PC-3 (cell line): ENCODE data around the gene ORC1. TPM values are rescaled to one million over a fixed set of nuclear protein-coding genes. Genes with fewer than 3 reads are reported as not detected.

Source experiments
- ATAC-seq: fragments of 200-7000 bp; cut with Tn5 transposase; 2 replicates; pipeline ENCODE4 v1.9.1; 2020; ENCODE audit warnings: mild to moderate bottlenecking, moderate library complexity
- Bru-seq: library from RNA; stranded (reverse); fragments of 400-500 nt; gene quantifications from one replicate; lab custom pipeline; 2021; lab: Mats Ljungman, UMichigan
- BruChase-seq, 2 experiments: library from RNA; stranded (reverse); fragments of 400-500 nt; gene quantifications; one replicate each; lab custom pipeline; 2021; lab: Mats Ljungman, UMichigan
- BruUV-seq: library from RNA; stranded (reverse); fragments of 400-500 nt; replicated peaks from 2 replicates; lab custom pipeline; 2021; lab: Mats Ljungman, UMichigan
- CTCF ChIA-PET: fragments of 300-600 bp; sonication (Branson Sonifier 250); formaldehyde crosslinking; loops from one replicate; lab custom pipeline; 2022; ENCODE audit warnings: antibody characterized with exemption; lab: Charles Lee
- POLR2A ChIA-PET: fragments of 300-600 bp; sonication (Branson Sonifier 250); formaldehyde crosslinking; loops from one replicate; lab custom pipeline; 2022; ENCODE audit warnings: antibody characterized with exemption; ENCODE audit not compliant: unreplicated experiment; lab: Charles Lee
- DNase-seq: peaks from one replicate; pipeline ENCODE4 v3.0.0-alpha.2; 2015
- H2AFZ ChIP-seq: fragments of 300-600 bp; sonication (generic); 2 replicates; pipeline ENCODE4 v1.6.0; 2016; ENCODE audit warnings: antibody characterized with exemption, low read length
- H3F3A ChIP-seq: fragments of 300-600 bp; sonication (generic); one replicate; pipeline ENCODE4 v1.6.0; 2017; ENCODE audit warnings: antibody characterized with exemption, low read length, control low read depth, mild to moderate bottlenecking; ENCODE audit not compliant: unreplicated experiment
- H3K27ac ChIP-seq: fragments of 300-600 bp; sonication (generic); 2 replicates; pipeline ENCODE4 v1.5.1; 2016; ENCODE audit warnings: mild to moderate bottlenecking, low read length
- H3K27me3 ChIP-seq: fragments of 300-600 bp; sonication (generic); 2 replicates; pipeline ENCODE4 v1.6.1; 2016; ENCODE audit warnings: low read length, mixed read lengths
- H3K36me3 ChIP-seq: fragments of 300-600 bp; sonication (generic); 2 replicates; pipeline ENCODE4 v1.6.1; 2016; ENCODE audit warnings: low read depth, mixed run types, low read length, mixed read lengths
- H3K4me1 ChIP-seq: fragments of 300-600 bp; sonication (generic); 2 replicates; pipeline ENCODE4 v1.5.1; 2016; ENCODE audit warnings: low read length; ENCODE audit not compliant: insufficient read depth
- H3K4me2 ChIP-seq: fragments of 300-600 bp; sonication (generic); 2 replicates; pipeline ENCODE4 v1.6.0; 2016; ENCODE audit warnings: low read length
- H3K4me3 ChIP-seq: fragments of 300-600 bp; sonication (generic); 2 replicates; pipeline ENCODE4 v1.5.1; 2016; ENCODE audit warnings: mild to moderate bottlenecking, low read length, mixed read lengths
- H3K79me2 ChIP-seq: fragments of 300-600 bp; sonication (generic); 2 replicates; pipeline ENCODE4 v1.6.1; 2017; ENCODE audit warnings: low read length, mixed read lengths
- H3K9ac ChIP-seq: fragments of 300-600 bp; sonication (generic); 2 replicates; pipeline ENCODE4 v1.6.0; 2016; ENCODE audit warnings: mild to moderate bottlenecking, low read length
- H3K9me2 ChIP-seq: fragments of 300-600 bp; sonication (generic); replicated peaks from 2 replicates; pipeline ENCODE4 v1.6.1; 2016; ENCODE audit warnings: mixed run types, low read length, mixed read lengths
- H3K9me3 ChIP-seq: fragments of 300-600 bp; sonication (generic); 2 replicates; pipeline ENCODE4 v1.6.1; 2016; ENCODE audit warnings: low read length, mixed read lengths
- H4K20me1 ChIP-seq: fragments of 300-600 bp; sonication (generic); 2 replicates; pipeline ENCODE4 v1.6.1; 2016; ENCODE audit warnings: low read length, mixed read lengths
- CTCF ChIP-seq: fragments of 300-600 bp; sonication (generic); conservative IDR thresholded peaks from 2 replicates; pipeline ENCODE4 v1.5.1; 2017; ENCODE audit warnings: antibody characterized with exemption, low read depth, mild to moderate bottlenecking, low read length
- EZH2phosphoT487 ChIP-seq: fragments of 300-600 bp; sonication (generic); IDR thresholded peaks from 2 replicates; pipeline ENCODE4 v1.6.1; 2018; ENCODE audit warnings: mild to moderate bottlenecking, antibody characterized with exemption, low read length, borderline replicate concordance
- intact Hi-C: fragments of 100-400 bp; cut with micrococcal nuclease; formaldehyde crosslinking; loops from 2 replicates; pipeline ENCODE4 v1.9.0; 2023
- long read RNA-seq: library from polyadenylated mRNA; unstranded; transcript quantifications from one replicate; pipeline ENCODE4 v2.0.0, GENCODE V29; 2021; ENCODE audit not compliant: unreplicated experiment
- total RNA-seq: library from RNA; depleted of rRNA; stranded (reverse); fragments of >200 nt; gene quantifications from 2 replicates; pipeline ENCODE4 v1.2.3, GENCODE V29; 2014; rRNA removed

ORC1 gene
- total RNA-seq (23.7 and 28.9 TPM in 2 replicates), Bru-seq, nascent RNA (percentile 48 among the genes with signal in this experiment), BruChase-seq, experiment 1, labeled RNA remaining after a 6-hour chase (percentile 64 among the genes with signal in this experiment), BruChase-seq, experiment 2, labeled RNA remaining after a 2-hour chase (percentile 46 among the genes with signal in this experiment)
- long read RNA-seq, partial matches to known transcripts = 1 of 1 reads
- long read RNA-seq, other reads (novel, unspliced or antisense) = 0 of 1 reads

DNA sequence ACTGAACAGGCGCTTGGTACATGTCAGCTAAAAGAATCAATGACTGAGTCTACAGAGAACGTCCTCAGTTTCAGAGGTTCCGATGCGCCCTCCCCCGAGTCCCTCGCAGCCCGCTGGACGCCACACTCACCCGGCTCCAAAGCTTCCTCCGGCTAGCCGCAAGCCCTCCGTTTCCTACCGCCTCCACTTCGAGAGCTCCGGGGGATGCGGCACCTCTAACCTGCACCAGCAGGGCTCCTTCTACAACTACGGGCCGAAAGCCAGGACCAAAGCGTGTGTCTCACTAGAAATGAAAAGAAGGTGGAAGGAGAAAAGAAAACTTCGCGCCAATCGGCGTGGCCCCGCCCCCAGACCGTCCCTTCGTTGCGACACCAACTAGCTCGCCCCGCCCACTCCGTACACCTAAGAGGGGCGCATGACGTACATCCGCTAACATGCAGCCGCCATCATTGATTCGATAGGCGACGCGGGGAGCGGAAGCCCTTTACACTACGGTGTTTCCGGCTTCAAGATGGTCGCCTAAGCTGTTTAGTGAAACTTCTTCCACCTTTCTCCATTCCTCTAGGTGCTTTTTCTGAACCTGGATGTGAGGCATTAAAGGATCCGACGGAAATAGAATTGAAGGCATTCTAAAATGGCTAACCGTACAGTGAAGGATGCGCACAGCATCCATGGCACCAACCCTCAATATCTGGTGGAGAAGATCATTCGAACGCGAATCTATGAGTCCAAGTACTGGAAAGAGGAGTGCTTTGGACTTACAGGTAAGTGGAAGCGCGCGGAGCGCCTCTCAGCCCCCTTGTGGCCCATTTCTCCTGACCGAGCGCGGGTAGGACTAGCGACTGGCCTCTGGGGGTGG is at the start of gene ORC1, which contains the start of gene PRPF38A:
Gene ORC1, minus strand, starts transcription at position 308 of the 859 bp plus-strand sequence. CDS start 2,200 bp downstream, outside the sequence.
Gene PRPF38A, plus strand, starts transcription at position 487 of the 859 bp plus-strand sequence. Its CDS starts 148 bp downstream, at position 635.
- H3K79me2 ChIP-seq = peaks cover 66% of the 10 kb centered on the region
- ATAC-seq (peak; percentile 83), DNase-seq (peak; percentile 97)
- H3K27ac ChIP-seq = peak within 1 kb of the TSS; percentile 76
- H3F3A ChIP-seq = no peaks in the 10 kb centered on the region
- CTCF ChIA-PET = no interaction called here
- peak within 1 kb of the TSS; percentile 87 for H2AFZ ChIP-seq
- peak within 1 kb of the TSS; percentile 95 for H3K9ac ChIP-seq
- no peaks in the 10 kb centered on the region for H3K9me3 ChIP-seq
- no peaks in the 10 kb centered on the region for H3K27me3 ChIP-seq
- POLR2A ChIA-PET = interaction anchor here (0.8 kb wide), 1 partner anchor 9 kb away, joined by 3 read pairs; no protein-coding TSS in a partner anchor
- H3K4me2 ChIP-seq = peak within 1 kb of the TSS; percentile 88
- H4K20me1 ChIP-seq = no peaks in the 10 kb centered on the region
- TSS peak; percentile 79 for BruUV-seq
- H3K36me3 ChIP-seq = peaks cover 42% of the 10 kb centered on the region
- no peak for TF ChIP-seq EZH2phosphoT487
- TF ChIP-seq CTCF = peak; percentile 57
- H3K4me1 ChIP-seq = peaks cover 35% of the 10 kb centered on the region
- peak within 1 kb of the TSS; percentile 85 for H3K4me3 ChIP-seq
- H3K9me2 ChIP-seq = no peaks in the 10 kb centered on the region
- intact Hi-C loops = loop anchor here (1.0 to 10.0 kb wide), 3 partner anchors 38 to 282 kb away; partner anchors contain the start of gene CC2D1B

GRCh38 chr1:52444463-52444862 is 40.2 kb upstream of the ORC1 start:
- DNase-seq = no peak
- H3K36me3 ChIP-seq = peaks cover 18% of the 10 kb centered on the region
- no peak overlapping the region for H3K27ac ChIP-seq
- no peaks in the 10 kb centered on the region for H3K4me1 ChIP-seq
- POLR2A ChIA-PET = no interaction called here
- CTCF ChIA-PET = no interaction called here
- no TSS peak for BruUV-seq
- ATAC-seq = no peak
- no peak overlapping the region for H3K9ac ChIP-seq
- no peaks in the 10 kb centered on the region for H3F3A ChIP-seq
- no peaks in the 10 kb centered on the region for H3K27me3 ChIP-seq
- H3K9me2 ChIP-seq = no peaks in the 10 kb centered on the region
- no peaks in the 10 kb centered on the region for H3K79me2 ChIP-seq
- H4K20me1 ChIP-seq = no peaks in the 10 kb centered on the region
- H2AFZ ChIP-seq = no peak overlapping the region
- intact Hi-C loops = no loop called here
- H3K4me3 ChIP-seq = no peak overlapping the region
- no peaks in the 10 kb centered on the region for H3K9me3 ChIP-seq
- no peak overlapping the region for H3K4me2 ChIP-seq
- no peak for TF ChIP-seq EZH2phosphoT487

DNA sequence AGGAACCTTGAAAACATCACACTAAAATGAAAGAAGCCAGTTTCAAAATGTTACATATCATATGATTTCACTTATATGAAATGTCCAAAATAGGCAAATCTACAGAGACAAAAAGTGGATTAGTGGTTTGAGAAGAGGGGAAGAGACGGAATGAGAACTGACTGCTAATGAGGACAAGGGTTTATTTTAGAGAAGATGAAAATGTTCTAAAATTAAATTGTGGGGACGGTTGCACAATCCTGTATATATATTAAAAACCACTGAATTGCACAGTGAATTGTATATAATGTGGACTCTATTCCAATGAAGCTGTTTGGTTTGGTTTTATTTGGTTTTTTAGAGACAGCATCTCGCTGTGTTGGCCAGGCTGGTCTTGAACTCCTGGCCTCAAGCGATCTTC is 35.8 kb upstream of the ORC1 start:
- H3K9me3 ChIP-seq = no peaks in the 10 kb centered on the region
- H4K20me1 ChIP-seq = no peaks in the 10 kb centered on the region
- no peak for DNase-seq
- CTCF ChIA-PET = no interaction called here
- H3K4me1 ChIP-seq = no peaks in the 10 kb centered on the region
- BruUV-seq = no TSS peak
- no peak overlapping the region for H3K4me2 ChIP-seq
- H3K9ac ChIP-seq = no peak overlapping the region
- intact Hi-C loops = no loop called here
- H3K9me2 ChIP-seq = no peaks in the 10 kb centered on the region
- H3K27ac ChIP-seq = no peak overlapping the region
- no peaks in the 10 kb centered on the region for H3K27me3 ChIP-seq
- H3K4me3 ChIP-seq = no peak overlapping the region
- POLR2A ChIA-PET = no interaction called here
- H3K36me3 ChIP-seq = peaks cover 21% of the 10 kb centered on the region
- ATAC-seq = no peak
- H3F3A ChIP-seq = no peaks in the 10 kb centered on the region
- TF ChIP-seq CTCF = no peak
- no peaks in the 10 kb centered on the region for H3K79me2 ChIP-seq
- H2AFZ ChIP-seq = no peak overlapping the region
